ENCODE measurements around the gene KIZ.

The KIZ gene

DNA sequence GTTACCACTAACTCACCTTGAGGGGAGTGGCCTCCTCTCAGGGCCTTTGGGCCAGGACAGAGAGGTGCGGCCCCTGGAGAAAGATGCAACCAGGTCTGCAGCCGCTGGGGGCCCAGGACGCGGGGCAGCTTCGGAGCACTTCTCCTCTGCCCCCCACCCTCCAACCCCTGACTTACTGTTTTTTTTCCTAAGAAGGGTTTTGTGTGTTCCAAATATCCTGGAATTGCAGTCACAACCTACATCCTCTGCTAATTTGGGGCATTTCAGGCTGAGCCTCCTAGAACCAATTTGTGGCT lies 21.5 kb upstream of the KIZ start:
- in situ Hi-C loops (cut with MboI; ENCODE audit: low sequenced_read_pairs, unreplicated experiment): loop anchor here (25.0 kb wide), 1 partner anchor 408 kb away; the partner anchor contains the start of gene NKX2-2
- no peak for DNase-seq (ENCODE audit: low spot score)
- TF ChIP-seq, protein P1, sequence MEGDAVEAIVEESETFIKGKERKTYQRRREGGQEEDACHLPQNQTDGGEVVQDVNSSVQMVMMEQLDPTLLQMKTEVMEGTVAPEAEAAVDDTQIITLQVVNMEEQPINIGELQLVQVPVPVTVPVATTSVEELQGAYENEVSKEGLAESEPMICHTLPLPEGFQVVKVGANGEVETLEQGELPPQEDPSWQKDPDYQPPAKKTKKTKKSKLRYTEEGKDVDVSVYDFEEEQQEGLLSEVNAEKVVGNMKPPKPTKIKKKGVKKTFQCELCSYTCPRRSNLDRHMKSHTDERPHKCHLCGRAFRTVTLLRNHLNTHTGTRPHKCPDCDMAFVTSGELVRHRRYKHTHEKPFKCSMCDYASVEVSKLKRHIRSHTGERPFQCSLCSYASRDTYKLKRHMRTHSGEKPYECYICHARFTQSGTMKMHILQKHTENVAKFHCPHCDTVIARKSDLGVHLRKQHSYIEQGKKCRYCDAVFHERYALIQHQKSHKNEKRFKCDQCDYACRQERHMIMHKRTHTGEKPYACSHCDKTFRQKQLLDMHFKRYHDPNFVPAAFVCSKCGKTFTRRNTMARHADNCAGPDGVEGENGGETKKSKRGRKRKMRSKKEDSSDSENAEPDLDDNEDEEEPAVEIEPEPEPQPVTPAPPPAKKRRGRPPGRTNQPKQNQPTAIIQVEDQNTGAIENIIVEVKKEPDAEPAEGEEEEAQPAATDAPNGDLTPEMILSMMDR (IDR thresholded peaks at IDR 0.05; ENCODE audit: borderline replicate concordance, control extremely low read depth, extremely low read depth, insufficient read depth, missing control alignments): no peak

- DNase-seq (ENCODE audit: low spot score): peak; percentile 26
- TF ChIP-seq, protein P1 (IDR thresholded peaks at IDR 0.05; ENCODE audit: borderline replicate concordance, control extremely low read depth, extremely low read depth, insufficient read depth, missing control alignments): no peak
- in situ Hi-C loops (cut with MboI; ENCODE audit: low sequenced_read_pairs, unreplicated experiment): loop anchor here (25.0 kb wide), 1 partner anchor 407 kb away; the partner anchor contains the start of gene NKX2-2
These were observed 21.0 kb upstream of the KIZ start for GRCh38 chr20:21104921-21105320.

GRCh38 chr20:21105429-21106170 lies 20.3 kb upstream of the KIZ start:
- TF ChIP-seq, protein P1 (IDR thresholded peaks at IDR 0.05; ENCODE audit: borderline replicate concordance, control extremely low read depth, extremely low read depth, insufficient read depth, missing control alignments): no peak
- in situ Hi-C loops (cut with MboI; ENCODE audit: low sequenced_read_pairs, unreplicated experiment): loop anchor here (25.0 kb wide), 1 partner anchor 407 kb away; the partner anchor contains the start of gene NKX2-2
- peak; percentile 22 for DNase-seq (ENCODE audit: low spot score)

DNA sequence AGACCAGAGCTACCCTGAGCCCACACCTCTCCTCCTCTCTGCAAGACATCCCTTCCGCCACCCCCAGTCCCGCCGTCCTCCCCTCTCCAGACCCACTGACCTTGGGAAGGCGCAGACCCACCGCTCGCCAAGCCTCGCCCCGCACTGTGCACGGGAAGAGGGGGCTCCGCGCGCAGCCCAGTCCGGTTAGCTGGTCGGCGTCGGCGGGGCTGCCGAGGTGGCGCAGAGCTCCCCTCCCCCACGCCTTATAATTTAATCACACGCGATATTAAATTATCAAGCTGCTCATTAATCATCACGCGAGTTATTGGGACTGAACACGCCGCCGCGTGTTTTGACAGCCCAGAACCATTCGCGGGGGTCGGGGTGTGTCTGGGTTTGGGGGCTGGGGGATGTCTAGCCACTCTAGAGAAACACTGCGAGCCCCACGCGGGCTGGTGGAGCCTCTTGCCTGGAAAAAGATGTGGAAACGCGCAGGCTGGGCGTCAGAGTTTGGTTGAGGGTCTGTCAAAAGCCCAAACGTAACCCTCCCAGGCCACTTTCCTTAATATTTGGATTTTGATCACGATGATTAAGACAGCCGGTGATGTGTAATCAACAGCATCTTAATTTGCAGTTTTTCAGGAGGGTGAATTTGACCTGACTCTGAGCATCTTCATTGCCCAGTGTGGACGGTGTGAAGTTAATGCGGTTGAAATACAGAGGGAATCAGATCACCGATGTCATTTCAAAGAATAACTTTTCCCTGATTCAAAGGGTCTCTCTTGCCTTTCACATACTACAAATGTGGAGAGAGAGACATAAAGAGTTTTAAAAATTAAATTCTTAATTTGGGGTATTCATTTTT lies 19.5 kb upstream of the KIZ start, which contains the start of gene LINC00237:
LINC00237 (minus strand) TSS at position 188 of the 847 bp plus-strand sequence.
- in situ Hi-C loops (cut with MboI; ENCODE audit: low sequenced_read_pairs, unreplicated experiment): loop anchor here (25.0 kb wide), 1 partner anchor 406 kb away; the partner anchor contains the start of gene NKX2-2
- TF ChIP-seq, protein P1 (IDR thresholded peaks at IDR 0.05; ENCODE audit: borderline replicate concordance, control extremely low read depth, extremely low read depth, insufficient read depth, missing control alignments): no peak
- DNase-seq (ENCODE audit: low spot score): peak; percentile 13

GRCh38 chr20:21109144-21109543 lies 16.7 kb upstream of the KIZ start:
- TF ChIP-seq, protein P1 (IDR thresholded peaks at IDR 0.05; ENCODE audit: borderline replicate concordance, control extremely low read depth, extremely low read depth, insufficient read depth, missing control alignments): no peak
- in situ Hi-C loops (cut with MboI; ENCODE audit: low sequenced_read_pairs, unreplicated experiment): loop anchor here (25.0 kb wide), 1 partner anchor 403 kb away; the partner anchor contains the start of gene NKX2-2
- no peak for DNase-seq (ENCODE audit: low spot score)

DNA sequence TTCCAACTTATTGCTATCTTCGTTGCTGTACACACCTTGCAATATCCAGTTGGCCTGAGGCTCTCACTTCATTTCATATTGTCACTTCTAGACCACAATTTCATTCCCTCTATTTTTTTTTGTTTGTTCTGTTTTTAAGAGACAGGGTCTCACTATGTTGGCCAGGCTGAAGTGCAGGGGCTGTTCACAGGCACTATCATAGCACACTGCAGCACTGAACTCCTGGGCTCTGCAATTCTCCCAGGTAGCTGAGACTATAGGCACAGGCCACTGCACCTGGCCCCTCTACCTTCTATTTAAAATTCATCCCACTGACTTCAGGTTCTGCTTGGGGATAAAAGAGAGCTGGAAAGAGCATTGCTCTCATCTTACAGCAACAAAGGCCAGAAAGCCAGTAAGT lies 15.1 kb upstream of the KIZ start:
- TF ChIP-seq, protein P1 (IDR thresholded peaks at IDR 0.05; ENCODE audit: borderline replicate concordance, control extremely low read depth, extremely low read depth, insufficient read depth, missing control alignments): no peak
- in situ Hi-C loops (cut with MboI; ENCODE audit: low sequenced_read_pairs, unreplicated experiment): loop anchor here (25.0 kb wide), 1 partner anchor 401 kb away; the partner anchor contains the start of gene NKX2-2
- DNase-seq (ENCODE audit: low spot score): no peak

Data from GM13976 (cell line).